Activated CD4-positive, alpha-beta T cell treated with anti-CD3 and anti-CD28 coated beads for 1 hour (primary cell): Measurements from ENCODE around the gene PCNT.

ENCODE experiments used
- DNase-seq: peaks from one replicate; pipeline ENCODE4 v3.0.0-alpha.2; 2020

PCNT gene

DNA sequence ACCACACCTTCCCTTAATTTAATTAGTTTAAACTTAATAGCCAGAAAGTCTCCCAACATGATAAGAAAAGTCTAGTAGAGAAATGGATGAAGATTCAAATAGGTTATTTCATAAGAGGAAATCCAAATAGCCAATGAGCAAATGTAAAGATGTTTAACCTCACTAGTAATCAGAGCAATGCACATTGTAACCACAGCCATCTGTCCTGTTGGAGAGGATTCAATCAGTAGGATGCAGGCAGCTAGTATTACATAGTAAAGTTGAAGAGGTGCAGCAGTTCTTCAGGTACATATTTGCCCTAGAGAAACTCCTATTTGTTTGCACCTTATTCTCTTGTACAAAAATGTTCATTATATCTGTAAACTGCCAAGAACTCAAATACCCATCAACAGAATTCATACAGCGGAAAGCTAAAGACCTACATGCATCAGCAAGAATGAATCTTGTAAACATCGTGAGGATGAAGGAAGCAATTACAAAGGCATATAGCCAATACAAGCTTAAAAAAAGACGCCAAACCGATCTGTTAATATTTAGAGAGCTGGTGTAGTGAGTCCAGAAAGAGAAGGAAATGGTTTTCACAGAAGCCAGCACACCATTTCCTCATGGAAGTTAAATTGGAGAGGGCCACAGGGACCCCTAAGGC, 162.6 kb downstream of the PCNT start:
- DNase-seq = no peak

DNA sequence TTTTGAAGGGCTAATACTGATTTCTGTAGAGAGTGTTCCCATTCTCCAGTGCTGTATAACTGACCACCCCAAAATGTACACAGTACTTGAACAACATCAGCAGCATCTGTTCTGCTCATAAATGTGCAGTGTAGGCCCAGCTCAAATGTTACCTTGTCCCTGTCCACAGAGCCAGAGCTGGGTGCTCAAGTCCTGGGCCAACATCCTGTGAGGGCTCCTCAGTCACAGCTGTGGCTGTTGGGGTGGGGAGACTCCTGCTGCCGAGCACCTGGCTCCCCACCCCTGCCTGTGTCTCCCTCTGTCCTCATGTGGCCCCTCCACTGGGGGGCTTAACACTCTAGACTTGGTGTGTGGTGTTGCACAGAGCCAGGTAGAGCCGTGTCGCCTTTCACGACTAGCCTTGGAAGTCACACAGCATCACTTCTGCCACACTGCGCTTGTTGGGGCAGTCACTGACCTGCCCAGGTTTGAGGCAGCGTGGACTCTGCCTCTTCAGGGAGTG, 165.3 kb downstream of the PCNT start:
- no peak for DNase-seq

DNA sequence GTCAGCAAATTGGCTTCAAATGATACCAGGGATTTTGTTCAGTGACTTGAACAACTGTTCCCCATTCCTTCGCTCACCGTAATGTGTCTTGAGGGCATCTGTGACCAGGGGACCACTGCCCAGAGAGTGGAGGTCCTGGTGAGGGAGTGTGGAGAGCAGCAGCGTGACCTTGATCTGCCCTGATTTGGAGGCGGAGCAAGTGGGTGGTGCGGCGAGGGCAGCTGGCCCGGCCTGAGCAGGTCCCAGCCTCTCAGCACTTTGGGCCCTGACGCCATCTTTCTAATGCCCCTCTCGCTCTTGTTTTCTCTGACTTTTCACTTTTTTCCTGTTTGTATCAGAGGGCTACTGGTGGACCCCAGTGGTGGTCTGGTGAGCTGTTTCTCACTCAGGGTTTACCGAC, 165.8 kb downstream of the PCNT start:
- no peak for DNase-seq

DNA sequence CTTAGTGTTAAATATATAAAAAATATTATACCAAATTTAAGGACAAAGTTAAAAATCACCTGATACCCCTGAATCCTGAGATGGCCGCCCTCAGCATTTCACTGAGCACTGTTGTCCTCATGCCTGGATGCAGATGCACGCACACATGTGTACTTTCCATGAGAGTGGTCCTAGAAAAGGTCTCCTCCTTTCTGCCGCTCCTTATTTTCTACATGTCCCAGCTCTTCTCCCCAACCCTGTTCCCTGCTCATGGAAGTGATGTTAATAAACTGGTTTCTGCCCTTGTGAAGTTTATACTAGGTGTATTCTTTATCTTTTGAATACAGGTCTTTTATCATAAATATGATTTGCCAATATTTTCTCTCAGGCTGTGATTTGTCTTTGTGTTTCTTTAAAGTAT, 167.6 kb downstream of the PCNT start:
- no peak for DNase-seq

DNA sequence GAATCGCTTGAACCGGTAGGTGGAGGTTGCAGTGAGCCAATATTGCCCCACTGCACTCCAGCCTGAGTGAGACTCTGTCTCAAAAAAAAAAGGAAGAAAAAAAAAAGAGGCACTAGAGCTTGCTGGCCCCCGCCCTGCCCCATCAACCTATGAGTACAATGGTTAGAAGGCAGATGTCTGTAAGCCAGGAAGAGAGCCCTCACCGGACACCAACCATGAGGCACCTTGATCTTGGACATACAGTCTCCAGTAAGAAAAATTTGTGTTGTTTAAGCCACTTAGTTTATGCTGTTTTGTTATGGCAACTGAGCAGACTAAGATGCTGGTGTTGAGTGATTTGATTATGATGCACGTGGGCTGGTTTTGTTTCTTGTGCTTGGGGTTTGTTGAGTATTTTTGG, 168.9 kb downstream of the PCNT start:
- no peak for DNase-seq

DNA sequence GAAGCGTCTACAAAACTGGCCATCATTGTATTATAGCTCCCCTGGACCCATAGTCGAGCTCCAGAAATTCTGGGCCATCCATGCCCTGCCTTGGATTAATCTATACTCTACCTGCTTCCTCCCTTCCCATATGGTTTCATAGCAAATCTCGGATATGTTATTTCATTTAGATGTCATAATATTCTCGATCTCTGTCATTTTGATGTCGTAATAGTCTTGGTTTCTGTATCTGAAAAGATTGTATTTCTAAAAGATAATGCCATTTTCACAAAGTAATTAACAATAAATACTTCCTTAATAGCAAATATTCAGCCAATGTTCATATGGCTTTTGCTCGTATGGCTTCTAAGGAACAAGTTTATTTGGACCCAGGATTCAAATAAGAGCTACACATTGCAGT, 169.9 kb downstream of the PCNT start:
- DNase-seq = no peak
